Measurements from ENCODE around the gene SMOC2.

The SMOC2 gene

DNA sequence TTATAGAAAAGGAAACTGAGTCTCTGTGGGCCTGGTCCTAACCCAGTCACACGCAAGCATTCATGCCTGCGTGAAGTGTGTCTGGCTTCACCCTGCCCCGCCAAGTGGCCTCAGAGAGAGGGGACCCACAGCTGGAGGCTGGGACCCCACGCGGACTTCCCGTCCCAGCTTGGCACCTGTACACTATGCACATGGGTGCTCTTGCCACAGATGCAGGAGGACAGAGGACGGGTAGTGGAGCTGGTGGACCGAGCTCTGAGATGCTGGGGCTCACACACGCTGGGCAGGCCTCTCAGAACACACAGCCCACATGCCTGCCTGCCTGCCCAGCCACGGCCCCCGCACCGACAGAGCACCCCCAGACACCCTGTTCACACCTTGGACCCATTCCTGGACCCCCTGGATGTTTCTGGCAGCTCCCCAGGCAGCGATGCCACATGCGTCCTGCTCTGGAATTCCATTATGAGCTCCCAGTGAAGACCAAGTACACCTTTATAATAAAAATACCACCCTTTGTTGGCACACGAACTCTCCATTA, 24.9 kb upstream of the SMOC2 start:
- no peak for DNase-seq

DNA sequence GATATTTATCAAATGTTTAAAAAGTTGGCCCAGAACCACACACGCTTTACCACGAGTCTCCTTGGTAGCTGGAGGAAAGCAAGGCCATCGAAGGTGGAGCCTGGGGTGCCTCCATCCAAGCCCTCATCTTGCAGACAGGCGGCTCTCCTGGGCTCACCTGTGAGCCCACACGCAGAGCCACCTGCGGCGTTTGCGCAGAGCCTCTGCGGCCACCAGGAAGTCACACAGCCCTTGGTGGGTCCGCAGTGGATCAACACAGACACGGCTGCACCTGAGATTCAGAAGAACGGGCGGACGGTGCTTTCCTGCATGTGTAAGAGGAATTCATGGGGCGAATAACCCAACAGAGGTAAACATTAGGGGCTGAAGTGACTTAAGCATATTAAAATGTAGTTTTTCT, 24.5 kb upstream of the SMOC2 start:
- no peak for DNase-seq

DNA sequence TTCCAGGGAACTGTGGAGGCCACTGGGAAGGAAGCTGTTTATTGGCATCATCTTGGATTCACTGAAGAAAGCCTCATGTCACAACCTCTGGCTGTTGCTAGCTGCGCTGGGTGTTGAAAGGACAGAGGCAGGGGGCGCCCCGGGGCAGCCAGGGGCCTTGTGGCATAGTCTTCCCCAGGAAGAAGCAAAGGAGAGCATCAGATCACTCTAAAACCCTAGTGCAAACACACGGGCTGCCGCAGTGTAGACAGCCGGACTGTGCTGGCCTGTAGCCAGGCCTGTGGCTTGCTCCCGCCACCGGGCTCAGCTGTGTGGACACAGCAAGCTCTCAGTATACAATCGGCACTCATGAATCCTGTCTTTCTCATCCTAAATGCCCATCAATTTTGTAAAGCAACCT, 23.8 kb upstream of the SMOC2 start:
- DNase-seq = no peak

- no peak for DNase-seq
Observed at GRCh38 chr6:168417679-168418557, 23.1 kb upstream of the SMOC2 start.

DNA sequence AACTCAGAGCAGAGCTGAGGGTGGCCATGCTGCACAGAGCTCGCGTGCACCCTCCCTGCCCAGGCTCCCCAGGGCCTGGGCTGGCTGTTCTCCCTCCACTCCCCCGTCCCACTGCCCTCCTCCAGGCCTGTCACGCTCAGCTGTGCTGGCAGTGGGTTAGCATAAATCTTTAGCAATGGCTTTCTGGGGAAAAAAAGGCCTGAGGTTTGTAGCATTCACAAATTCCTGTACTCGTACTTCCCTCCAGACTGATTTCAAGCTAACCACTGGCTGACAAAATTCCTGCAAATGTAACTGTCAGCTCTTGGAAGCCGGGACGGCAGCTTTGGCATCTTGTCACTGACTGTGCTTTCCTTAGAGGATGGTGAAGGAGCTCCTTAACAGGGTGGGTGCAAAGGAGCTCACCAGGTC, 22.3 kb upstream of the SMOC2 start:
- DNase-seq = no peak

GRCh38 chr6:168419569-168419968, 21.4 kb upstream of the SMOC2 start:
- DNase-seq = no peak

- DNase-seq = no peak
Observed at GRCh38 chr6:168420084-168420483, 20.9 kb upstream of the SMOC2 start.

GRCh38 chr6:168420706-168421105, 20.3 kb upstream of the SMOC2 start:
- no peak for DNase-seq

DNA sequence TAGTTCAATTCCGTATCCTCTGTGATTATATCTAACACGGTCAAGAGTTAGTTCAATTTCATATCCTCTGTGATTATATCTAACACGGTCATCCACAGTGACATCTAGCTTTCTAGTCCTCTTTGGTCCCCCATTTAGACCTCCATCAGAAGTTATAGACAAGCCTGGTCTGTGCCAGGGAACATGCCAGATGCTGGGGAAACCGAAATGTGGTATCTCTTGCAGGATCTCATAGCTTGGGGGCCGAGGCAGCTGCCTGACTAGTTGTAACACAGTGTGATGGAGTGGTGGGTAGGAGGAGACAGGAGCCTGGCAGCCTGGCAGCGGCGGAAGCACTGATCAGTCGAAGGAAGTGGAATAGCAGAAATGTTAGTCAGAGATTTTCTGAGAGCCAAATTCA, 13.8 kb upstream of the SMOC2 start:
- no peak for DNase-seq

- no peak for DNase-seq
Observed at GRCh38 chr6:168428052-168428826, 12.7 kb upstream of the SMOC2 start.

- no peak for DNase-seq
Observed at GRCh38 chr6:168428863-168429262, 12.1 kb upstream of the SMOC2 start.

GRCh38 chr6:168432196-168432595, 8.8 kb upstream of the SMOC2 start:
- no peak for DNase-seq

DNA sequence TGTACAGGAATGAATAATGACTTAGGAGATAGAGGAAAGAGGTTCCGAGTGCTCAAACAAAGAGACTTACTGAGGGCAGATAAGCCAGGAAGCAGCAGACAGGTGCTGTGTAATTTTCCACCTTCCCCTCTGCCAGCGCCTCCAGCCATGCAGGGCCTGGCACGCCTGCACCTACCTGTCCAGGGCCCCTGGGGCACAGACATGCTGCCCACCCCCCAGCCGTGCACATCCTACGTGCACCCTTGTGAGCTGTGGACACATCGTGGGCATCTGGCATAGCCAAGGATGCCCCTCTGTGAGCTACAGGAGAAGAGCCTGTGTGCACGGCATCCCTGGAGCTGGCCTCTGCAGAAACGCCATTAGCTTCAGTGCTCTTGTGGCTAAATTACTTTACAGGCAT, 7.1 kb upstream of the SMOC2 start:
- DNase-seq = no peak

- DNase-seq = no peak
Observed at GRCh38 chr6:168434505-168434904, 6.5 kb upstream of the SMOC2 start.

- DNase-seq = no peak
Observed at GRCh38 chr6:168437751-168438150, 3.2 kb upstream of the SMOC2 start.

DNA sequence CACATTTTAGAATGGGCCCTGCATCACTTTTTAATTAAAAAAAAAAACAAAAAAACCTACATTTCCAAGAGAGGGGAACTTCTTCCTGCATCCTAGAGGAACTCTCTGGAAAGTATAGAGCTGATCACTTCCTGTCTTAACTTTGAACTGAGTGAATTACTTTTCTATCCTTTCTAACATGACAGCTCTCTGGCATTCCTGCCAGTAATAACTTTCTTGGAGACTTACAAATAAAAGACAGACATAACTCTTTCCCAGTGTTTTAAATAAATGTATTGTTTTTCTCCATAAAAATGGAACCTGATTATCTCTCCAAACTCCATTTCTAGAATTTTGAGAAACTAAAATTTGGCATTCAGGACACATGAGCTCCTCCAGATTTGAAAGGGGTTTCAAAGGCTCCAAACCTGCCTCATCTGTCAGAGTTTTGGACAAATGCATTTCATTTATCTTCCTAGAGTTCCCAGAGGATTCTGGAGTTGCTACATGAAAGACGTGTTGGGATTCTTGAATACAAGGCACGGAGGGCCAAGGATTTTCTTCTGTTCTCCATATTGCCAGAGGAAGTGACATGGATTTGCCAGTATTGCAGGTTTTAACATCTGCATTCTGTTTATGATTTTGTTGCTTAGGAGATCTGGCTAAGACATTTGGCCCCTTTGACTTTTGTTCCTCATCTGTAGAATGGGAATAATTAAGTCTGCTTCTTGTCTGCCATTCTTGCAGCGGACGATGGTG, 2.0 kb upstream of the SMOC2 start:
- no peak for DNase-seq

DNA sequence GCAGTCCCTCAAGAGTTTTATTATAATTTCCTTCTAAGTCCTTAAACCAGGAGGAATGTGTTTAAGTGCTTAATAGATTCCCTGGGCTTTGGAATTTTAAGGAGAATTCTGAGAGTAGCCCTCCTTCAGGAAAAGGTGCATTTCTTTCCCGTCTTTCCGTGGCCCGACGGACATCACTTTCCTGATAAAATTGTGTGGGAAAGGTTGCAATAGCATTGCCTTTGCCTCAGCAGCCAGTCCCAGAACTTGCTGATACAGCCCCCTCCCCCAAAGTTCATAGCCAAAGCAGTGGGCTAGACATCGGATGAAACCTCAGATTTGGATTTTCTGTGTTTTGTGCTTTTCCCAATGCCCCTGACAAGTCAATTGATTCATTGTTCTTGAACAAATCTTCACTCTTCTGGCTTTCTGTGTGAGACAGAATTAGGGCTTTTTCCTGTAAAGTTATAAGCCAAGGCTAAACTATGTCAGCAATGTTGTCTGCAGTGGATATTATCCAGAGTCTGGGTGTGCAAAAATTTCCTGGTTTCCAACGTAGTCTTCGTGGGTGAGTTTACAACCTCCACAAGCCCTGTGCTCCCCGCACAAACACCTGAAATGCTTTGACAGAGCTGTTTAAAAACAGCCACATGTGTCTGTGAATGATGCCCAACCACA, 1.1 kb upstream of the SMOC2 start:
- no peak for DNase-seq

GRCh38 chr6:168441434-168442391, 729 bp downstream of the SMOC2 start:
- no peak for DNase-seq

- no peak for DNase-seq
Observed at GRCh38 chr6:168442646-168443045, 1.7 kb downstream of the SMOC2 start.

GRCh38 chr6:168447282-168447681, 6.3 kb downstream of the SMOC2 start:
- no peak for DNase-seq

DNA sequence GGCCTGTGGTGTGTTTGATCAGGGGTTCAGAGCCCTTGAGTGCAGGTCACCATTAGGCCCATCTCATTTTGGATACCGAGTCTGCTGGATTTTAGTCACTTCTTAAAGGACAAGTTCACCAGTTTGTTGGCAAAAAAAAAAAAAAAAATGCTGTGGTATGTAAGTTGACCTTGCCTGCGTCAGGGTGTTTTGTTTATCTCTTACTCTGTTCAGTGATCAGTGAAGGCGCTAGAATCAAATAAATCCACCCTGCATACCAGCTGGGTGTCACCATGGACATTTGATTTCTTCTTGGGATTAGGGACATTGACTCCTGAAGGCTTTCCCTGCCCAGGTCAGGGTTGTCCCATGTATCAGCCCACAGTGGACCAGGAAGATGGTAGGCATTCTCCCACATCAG, 6.7 kb downstream of the SMOC2 start:
- no peak for DNase-seq
